Left ventricle myocardium inferior (tissue), 1 donor: ENCODE data around the gene CCL20. TPM values are rescaled to one million over a fixed set of nuclear protein-coding genes. Genes with fewer than 3 reads are reported as not detected.
"Not testable (repeated sequence)": the region's sequence is repeated elsewhere in the genome, so short reads cannot be mapped to it uniquely, and the experiment has no call there.

Source experiments
- DNase-seq: peaks from one replicate; pipeline ENCODE4 v3.0.0-alpha.2; 2020
- H3K27ac ChIP-seq: fragments of 200-600 bp; replicated peaks from 2 replicates; pipeline ENCODE4 v1.8.0; 2021
- H3K27me3 ChIP-seq: fragments of 200-600 bp; 2 replicates; pipeline ENCODE4 v1.8.0; 2021; ENCODE audit warnings: low read depth
- H3K36me3 ChIP-seq: fragments of 200-600 bp; 2 replicates; pipeline ENCODE4 v1.8.0; 2021
- H3K4me1 ChIP-seq: fragments of 200-600 bp; 2 replicates; pipeline ENCODE4 v1.8.0; 2021
- H3K4me3 ChIP-seq: fragments of 200-600 bp; 2 replicates; pipeline ENCODE4 v1.8.0; 2021; ENCODE audit warnings: mild to moderate bottlenecking, moderate library complexity
- H3K9me3 ChIP-seq: fragments of 200-600 bp; replicated peaks from 2 replicates; pipeline ENCODE4 v1.8.0; 2021
- intact Hi-C: fragments of 100-400 bp; cut with micrococcal nuclease; formaldehyde crosslinking; loops from one replicate; pipeline ENCODE4 v1.11.0; 2022
- total RNA-seq: library from RNA; stranded (reverse); fragmentation: NEBNext Ultra II Directional; extraction: Animal tissue kit (Norgen Biotek cat#: 25700); gene quantifications from one replicate; pipeline ENCODE4 v1.2.1, GENCODE V29; 2021
- TF ChIP-seq, protein P1 (sequence below): fragments of 200-600 bp; IDR thresholded peaks from 2 replicates; pipeline ENCODE4 v1.8.0; 2021; ENCODE audit warnings: antibody characterized with exemption, mild to moderate bottlenecking, borderline replicate concordance
- donor health status: DM: no; HTN: yes; CAD: no; lungs with severe emphysema.

The CCL20 gene
- total RNA-seq, 1 donor from 2014 or later, result not detected

DNA sequence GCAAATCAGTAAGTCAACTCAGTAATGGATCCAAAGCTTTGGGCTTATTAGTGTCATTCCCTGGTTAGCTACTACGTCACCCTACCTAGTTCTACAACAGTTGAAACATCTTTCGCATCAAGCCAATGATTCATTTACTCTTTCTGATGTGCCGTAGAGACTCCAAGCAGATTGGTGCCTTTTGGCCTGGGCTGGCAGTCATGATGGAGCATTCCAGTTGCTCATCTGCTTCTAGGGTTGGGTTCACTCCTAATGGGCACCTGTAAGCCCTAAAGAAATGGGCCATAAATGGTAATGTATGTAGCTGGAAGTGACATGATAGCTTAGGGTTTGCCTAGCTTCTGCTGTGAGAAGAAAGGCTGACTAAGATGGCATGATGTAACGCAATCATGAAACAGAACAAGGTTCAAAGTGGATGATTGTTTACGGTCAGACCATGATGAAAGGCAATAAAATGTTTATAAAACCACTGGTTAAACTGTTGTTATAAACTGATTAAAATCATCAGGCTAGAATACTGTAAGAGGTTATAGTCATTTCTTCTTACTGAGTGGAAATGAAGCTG, 20.4 kb upstream of the CCL20 start:
- no peaks in the 10 kb centered on the region for H3K36me3 ChIP-seq
- H3K27me3 ChIP-seq, result peaks cover 12% of the 10 kb centered on the region
- DNase-seq, result no peak
- no peak overlapping the region for H3K27ac ChIP-seq
- no peaks in the 10 kb centered on the region for H3K4me1 ChIP-seq
- H3K9me3 ChIP-seq, result no peaks in the 10 kb centered on the region
- TF ChIP-seq, protein P1, sequence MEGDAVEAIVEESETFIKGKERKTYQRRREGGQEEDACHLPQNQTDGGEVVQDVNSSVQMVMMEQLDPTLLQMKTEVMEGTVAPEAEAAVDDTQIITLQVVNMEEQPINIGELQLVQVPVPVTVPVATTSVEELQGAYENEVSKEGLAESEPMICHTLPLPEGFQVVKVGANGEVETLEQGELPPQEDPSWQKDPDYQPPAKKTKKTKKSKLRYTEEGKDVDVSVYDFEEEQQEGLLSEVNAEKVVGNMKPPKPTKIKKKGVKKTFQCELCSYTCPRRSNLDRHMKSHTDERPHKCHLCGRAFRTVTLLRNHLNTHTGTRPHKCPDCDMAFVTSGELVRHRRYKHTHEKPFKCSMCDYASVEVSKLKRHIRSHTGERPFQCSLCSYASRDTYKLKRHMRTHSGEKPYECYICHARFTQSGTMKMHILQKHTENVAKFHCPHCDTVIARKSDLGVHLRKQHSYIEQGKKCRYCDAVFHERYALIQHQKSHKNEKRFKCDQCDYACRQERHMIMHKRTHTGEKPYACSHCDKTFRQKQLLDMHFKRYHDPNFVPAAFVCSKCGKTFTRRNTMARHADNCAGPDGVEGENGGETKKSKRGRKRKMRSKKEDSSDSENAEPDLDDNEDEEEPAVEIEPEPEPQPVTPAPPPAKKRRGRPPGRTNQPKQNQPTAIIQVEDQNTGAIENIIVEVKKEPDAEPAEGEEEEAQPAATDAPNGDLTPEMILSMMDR, result no peak
- no peak overlapping the region for H3K4me3 ChIP-seq
- intact Hi-C loops, result no loop called here

DNA sequence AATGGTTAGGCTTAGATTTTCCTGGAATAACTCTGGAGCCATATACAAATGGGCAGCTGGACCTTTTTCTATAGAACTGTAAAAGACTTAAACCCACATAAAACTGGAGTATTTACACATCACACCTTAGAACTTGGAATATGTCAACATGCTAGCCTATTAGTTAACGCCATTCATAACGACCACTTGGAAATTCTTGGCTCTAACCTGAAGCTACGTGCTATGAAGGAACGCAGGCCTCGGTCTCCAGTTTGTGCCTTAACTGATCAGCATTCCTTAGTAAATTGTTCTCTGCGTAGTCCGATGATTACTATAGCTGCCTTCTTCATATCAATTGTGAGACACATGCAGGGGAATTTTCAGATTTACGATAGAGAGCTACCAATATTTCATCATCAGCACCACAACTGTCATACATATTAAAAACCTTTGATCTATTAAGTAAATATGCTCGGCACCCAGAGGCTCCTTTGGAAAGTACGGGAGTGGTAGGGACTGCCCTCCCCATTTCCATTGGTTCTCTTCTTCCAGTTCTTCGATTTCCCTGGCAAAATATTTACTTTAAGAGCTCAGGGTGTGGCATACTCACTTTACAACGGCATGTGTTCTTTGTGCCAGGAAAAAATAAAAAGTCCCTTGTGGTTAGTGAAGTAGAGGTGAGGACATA, 17.5 kb upstream of the CCL20 start:
- Histone ChIP-seq H3K27ac (no peak overlapping the region), H3K27me3 (peaks cover 9% of the 10 kb centered on the region), H3K36me3 (no peaks in the 10 kb centered on the region), H3K4me1 (no peaks in the 10 kb centered on the region), H3K4me3 (no peak overlapping the region), H3K9me3 (no peaks in the 10 kb centered on the region)
- intact Hi-C loops, result no loop called here
- TF ChIP-seq, protein P1, result no peak
- no peak for DNase-seq

DNA sequence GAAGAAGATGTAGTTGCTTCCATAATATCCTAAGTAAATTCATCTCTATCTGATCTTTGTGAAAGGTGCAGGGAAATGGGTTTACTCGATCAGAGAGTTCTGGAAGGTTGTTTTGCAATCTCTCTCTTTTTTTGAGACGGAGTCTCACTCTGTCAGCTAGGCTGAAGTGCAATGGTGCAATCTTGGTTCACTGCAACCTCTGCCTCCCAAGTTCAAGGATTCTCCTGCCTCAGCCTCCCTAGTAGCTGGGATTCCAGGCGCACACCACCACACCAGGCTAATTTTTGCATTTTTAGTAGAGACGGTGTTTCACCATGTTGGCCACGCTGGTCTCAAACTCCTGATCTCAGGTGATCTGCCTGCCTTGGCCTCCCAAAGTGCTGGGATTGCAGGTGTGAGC, 16.9 kb upstream of the CCL20 start:
- H3K4me1 ChIP-seq, H3K9me3 ChIP-seq, H3K36me3 ChIP-seq, DNase-seq, H3K27ac ChIP-seq, intact Hi-C loops, H3K4me3 ChIP-seq, H3K27me3 ChIP-seq: not testable (repeated sequence)

DNA sequence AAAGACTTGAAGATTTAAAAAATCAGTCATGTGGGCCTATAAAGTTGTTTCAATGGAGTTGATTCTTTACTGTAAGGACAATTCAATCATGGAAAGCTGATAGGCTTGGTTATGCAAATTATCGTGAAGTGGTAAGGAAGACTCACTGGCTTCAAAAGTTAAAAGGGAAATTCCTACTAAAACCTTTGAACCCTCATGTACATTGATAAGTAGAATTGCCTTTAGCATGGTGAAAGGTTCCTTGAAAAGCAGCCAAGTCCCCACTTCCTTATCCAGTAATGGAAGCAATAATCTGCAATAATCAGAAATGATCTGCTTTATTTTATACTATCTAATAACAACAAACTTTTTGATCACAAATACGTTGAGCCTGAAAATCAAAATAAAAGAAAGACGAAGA, 14.4 kb upstream of the CCL20 start:
- intact Hi-C loops, result no loop called here
- TF ChIP-seq, protein P1, result no peak
- Histone ChIP-seq H3K27ac (no peak overlapping the region), H3K4me3 (no peak overlapping the region), H3K27me3 (peaks cover 5% of the 10 kb centered on the region), H3K4me1 (no peaks in the 10 kb centered on the region), H3K36me3 (no peaks in the 10 kb centered on the region), H3K9me3 (no peaks in the 10 kb centered on the region)
- no peak for DNase-seq

DNA sequence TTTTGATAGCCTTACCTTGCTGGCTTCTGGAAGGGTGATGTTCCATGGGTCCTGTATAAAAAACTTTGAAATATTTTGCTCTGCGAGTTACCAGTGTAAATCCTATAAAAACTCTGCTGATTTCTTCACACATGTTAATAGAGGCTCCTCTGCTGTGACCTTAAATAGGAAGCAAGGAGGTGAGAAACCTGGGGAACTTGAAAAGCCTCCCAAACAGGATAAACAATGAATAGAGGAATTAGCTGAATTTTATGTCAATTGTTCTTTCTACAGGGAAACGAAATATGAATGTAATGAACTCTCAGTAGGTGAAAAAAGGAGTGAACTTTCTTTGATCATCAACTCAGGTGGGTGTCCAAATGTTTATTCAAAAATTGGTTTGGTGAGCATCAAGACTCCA, 10.8 kb upstream of the CCL20 start:
- no peak for DNase-seq
- H3K27me3 ChIP-seq, result no peaks in the 10 kb centered on the region
- H3K4me1 ChIP-seq, result no peaks in the 10 kb centered on the region
- H3K27ac ChIP-seq, result no peak overlapping the region
- TF ChIP-seq, protein P1, result no peak
- no peaks in the 10 kb centered on the region for H3K9me3 ChIP-seq
- no peak overlapping the region for H3K4me3 ChIP-seq
- intact Hi-C loops, result no loop called here
- no peaks in the 10 kb centered on the region for H3K36me3 ChIP-seq

DNA sequence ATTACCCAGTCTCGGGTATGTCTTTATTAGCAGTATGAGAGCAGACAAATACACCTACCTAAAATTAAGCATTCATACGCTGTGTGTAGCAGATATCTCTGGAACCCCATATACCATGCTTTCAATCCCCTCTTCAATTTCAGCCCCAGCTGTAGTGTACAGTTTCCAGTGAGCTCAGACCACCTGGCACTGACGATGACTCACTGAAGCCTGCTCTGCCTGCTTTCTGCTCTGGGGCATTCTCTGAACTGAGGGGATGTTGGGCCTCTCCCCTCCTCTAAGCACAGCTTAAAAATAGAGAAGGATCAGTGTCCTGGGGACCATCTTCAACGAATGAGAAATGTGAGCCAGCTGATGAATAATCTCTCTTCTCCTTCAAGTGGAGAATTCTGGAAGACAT, 8.7 kb upstream of the CCL20 start:
- Histone ChIP-seq H3K27me3 (no peaks in the 10 kb centered on the region), H3K36me3 (no peaks in the 10 kb centered on the region), H3K9me3 (no peaks in the 10 kb centered on the region), H3K27ac (no peak overlapping the region), H3K4me1 (no peaks in the 10 kb centered on the region), H3K4me3 (no peak overlapping the region)
- DNase-seq, result no peak
- TF ChIP-seq, protein P1, result no peak
- intact Hi-C loops, result no loop called here
